Measurements from ENCODE around the gene IL1A.

DNA sequence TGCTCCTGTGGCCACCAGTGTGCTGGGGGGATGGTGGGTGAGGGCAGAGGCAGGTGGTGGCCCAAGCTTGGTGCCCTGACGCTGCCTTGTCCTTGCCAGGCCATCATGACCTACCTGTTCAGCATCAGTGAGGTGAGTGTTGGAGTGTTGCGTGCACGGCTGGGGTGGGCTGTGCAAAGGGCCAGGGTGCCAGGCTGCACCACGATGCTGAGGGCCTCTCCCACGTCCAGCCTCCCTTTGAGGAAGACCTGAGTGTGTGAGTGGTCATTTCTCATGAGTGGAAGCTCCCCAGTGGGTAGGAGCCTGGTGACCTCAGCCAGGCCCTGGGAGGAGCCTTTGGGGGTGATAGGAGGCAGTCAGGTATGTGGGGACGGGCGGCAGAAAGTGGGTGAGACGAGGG lies 60.3 kb downstream of the IL1A start:
- TF ChIP-seq, protein P1, sequence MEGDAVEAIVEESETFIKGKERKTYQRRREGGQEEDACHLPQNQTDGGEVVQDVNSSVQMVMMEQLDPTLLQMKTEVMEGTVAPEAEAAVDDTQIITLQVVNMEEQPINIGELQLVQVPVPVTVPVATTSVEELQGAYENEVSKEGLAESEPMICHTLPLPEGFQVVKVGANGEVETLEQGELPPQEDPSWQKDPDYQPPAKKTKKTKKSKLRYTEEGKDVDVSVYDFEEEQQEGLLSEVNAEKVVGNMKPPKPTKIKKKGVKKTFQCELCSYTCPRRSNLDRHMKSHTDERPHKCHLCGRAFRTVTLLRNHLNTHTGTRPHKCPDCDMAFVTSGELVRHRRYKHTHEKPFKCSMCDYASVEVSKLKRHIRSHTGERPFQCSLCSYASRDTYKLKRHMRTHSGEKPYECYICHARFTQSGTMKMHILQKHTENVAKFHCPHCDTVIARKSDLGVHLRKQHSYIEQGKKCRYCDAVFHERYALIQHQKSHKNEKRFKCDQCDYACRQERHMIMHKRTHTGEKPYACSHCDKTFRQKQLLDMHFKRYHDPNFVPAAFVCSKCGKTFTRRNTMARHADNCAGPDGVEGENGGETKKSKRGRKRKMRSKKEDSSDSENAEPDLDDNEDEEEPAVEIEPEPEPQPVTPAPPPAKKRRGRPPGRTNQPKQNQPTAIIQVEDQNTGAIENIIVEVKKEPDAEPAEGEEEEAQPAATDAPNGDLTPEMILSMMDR (IDR thresholded peaks at IDR 0.05; ENCODE audit: borderline replicate concordance, extremely low read depth, low read length, poor library complexity, severe bottlenecking) = no peak
- TF ChIP-seq EZH2 (IDR thresholded peaks at IDR 0.05; ENCODE audit: borderline replicate concordance, low read depth, low read length, severe bottlenecking) = no peak

Data from DND-41 (cell line).